ENCODE data around the gene PGAM2. TPM values are rescaled to one million over a fixed set of nuclear protein-coding genes. Genes with fewer than 3 reads are reported as not detected.
A peak's percentile ranks its signal among the peaks of the same experiment; 100 is the strongest.

Gene PGAM2
- total RNA-seq, 4 donors from 2014 or later = 0.57 to 1.6 (median 1.3) TPM; not detected in 1

DNA sequence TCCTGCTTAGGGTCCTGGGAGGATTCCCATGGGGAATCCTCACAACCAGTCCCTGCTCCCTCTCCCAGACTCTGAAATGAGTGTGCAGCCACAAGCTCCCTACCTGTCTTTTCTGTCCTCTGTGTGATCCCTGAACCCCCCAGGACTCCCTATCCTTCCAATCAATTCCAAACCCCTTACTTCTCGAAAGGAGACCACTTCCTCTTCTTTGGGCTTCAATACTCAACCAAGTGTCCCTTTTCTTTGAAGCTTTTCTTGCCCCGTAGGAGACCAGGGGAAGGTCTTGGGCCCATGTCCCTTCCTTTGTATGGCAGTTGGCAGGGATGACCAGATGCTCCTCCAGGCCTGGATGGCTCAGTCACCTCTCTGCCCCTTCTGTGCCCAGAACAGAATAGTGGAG, 40.5 kb upstream of the PGAM2 start:
- Histone ChIP-seq H3K27ac (peak overlapping the region; percentile 74 to 92 (median 88)), H3K4me3 (peak overlapping the region in 3 of 4 donors; percentile 1 to 67 (median 63)), H3K9me3 (no peaks in the 10 kb centered on the region), H3K27me3 (peaks cover 0 to 28% (median 0%) of the 10 kb centered on the region in 4 donors), H3K36me3 (peaks cover 0 to 42% (median 0%) of the 10 kb centered on the region in 3 donors), H3K4me1 (peaks cover 11 to 91% (median 58%) of the 10 kb centered on the region in 3 donors)
- WGBS, 2 donors = 50 to 73% methylated on average over 2 of the region's 2 CpGs
- intact Hi-C loops (cut with DNase I) = no loop called here
- no peak for DNase-seq
- no peak for TF ChIP-seq POLR2A (IDR thresholded peaks at IDR 0.05)

DNA sequence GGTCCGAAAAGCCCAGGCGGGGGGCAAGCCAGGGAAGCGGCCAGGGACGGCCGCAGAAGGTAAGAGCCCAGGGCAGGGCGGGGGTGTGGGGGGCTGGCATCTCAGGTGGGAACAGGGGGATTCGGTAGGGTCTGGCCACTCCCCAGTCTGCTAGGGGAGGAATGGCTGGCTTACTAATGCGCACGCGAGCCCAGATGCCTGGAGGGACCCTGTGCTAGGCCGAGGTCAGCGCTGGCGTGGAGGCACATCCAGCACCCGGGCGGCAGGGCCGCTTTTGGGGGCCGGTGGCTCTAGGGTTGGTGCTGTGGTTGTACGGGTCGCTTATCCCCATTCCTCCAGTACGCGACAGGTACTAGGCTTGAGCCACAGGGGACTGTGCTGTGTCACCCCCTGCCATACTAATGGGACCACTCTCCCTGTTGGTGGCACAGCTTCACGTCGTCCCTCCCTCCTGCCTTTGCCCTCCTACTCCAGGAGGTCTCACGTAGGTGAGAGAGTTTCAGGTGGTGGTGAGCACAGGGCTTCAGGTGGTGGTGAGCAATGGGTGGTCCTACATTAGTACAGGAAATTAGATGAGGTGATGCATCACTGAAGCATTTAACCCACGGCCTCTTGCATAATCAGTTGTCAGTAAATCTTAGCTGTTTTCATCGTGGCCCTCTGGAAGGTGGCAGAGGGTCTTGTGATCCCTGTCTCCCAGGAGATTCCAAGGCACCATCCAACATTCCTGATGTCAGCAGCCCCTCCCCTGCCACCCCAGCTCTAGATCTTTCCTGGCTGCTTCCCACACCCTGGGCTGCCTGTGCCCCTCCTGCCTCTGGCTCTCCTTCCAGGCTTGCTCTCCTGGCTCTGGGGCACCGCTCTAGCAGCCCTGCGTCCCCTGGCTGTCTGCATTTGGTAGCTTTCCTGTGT, 39.7 kb upstream of the PGAM2 start:
- WGBS, 2 donors = 28 to 37% methylated on average over 4 to 6 of the region's 28 CpGs
- Histone ChIP-seq H3K36me3 (peaks cover 0 to 35% (median 0%) of the 10 kb centered on the region in 3 donors), H3K27me3 (peaks cover 0 to 28% (median 0%) of the 10 kb centered on the region in 4 donors), H3K9me3 (no peaks in the 10 kb centered on the region), H3K4me3 (peak overlapping the region; percentile 28 to 67 (median 54)), H3K4me1 (peaks cover 11 to 91% (median 63%) of the 10 kb centered on the region in 3 donors), H3K27ac (peak overlapping the region; percentile 74 to 92 (median 88))
- intact Hi-C loops (cut with DNase I) = no loop called here
- no peak for TF ChIP-seq POLR2A (IDR thresholded peaks at IDR 0.05)
- TF ChIP-seq, protein P1, sequence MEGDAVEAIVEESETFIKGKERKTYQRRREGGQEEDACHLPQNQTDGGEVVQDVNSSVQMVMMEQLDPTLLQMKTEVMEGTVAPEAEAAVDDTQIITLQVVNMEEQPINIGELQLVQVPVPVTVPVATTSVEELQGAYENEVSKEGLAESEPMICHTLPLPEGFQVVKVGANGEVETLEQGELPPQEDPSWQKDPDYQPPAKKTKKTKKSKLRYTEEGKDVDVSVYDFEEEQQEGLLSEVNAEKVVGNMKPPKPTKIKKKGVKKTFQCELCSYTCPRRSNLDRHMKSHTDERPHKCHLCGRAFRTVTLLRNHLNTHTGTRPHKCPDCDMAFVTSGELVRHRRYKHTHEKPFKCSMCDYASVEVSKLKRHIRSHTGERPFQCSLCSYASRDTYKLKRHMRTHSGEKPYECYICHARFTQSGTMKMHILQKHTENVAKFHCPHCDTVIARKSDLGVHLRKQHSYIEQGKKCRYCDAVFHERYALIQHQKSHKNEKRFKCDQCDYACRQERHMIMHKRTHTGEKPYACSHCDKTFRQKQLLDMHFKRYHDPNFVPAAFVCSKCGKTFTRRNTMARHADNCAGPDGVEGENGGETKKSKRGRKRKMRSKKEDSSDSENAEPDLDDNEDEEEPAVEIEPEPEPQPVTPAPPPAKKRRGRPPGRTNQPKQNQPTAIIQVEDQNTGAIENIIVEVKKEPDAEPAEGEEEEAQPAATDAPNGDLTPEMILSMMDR (IDR thresholded peaks at IDR 0.05) = no peak
- no peak for DNase-seq

DNA sequence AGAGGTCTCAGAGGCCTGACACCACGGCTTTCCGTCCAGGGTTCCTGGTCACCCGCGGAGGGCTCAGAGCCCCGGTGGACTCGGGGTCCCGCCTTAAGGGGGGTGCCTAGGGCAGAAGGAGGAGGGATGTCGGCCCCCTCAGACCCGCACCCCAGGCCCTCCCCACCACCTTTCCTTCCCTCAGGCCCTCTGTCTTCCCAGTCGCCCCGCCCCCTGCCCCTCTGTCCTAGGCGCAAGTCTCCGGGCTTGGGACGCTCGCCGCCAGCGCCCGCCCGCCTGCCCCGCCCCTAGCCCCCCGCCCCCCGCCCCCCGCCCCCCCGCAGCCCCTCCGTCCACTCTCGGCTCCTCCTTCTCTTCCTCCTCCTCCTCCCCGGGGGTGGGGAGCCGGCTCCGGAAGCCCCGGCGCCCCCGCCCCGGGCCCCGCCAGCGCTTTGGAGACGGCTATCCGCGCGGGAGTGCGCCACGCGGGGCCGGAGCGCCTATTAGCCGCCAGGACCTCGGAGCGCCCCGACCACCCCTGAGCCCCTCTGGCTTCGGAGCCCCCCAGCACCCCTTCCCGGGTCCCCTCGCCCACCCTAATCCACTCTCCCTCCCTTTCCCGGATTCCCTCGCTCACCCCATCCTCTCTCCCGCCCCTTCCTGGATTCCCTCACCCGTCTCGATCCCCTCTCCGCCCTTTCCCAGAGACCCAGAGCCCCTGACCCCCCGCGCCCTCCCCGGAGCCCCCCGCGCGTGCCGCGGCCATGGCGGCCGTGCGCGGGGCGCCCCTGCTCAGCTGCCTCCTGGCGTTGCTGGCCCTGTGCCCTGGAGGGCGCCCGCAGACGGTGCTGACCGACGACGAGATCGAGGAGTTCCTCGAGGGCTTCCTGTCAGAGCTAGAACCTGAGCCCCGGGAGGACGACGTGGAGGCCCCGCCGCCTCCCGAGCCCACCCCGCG, 38.8 kb upstream of the PGAM2 start, which contains the start of gene AEBP1:
TSS of gene AEBP1 (plus strand) at position 423 of the 937 bp plus-strand sequence. CDS start at position 744, 321 bp downstream.
- no peaks in the 10 kb centered on the region for H3K9me3 ChIP-seq
- intact Hi-C loops (cut with DNase I) = no loop called here
- H3K27ac ChIP-seq = peak within 1 kb of the TSS; percentile 74 to 92 (median 88)
- H3K36me3 ChIP-seq = peaks cover 0 to 25% (median 0%) of the 10 kb centered on the region in 3 donors
- H3K27me3 ChIP-seq = peaks cover 0 to 28% (median 0%) of the 10 kb centered on the region in 4 donors
- no peak for DNase-seq
- H3K4me3 ChIP-seq = peak within 1 kb of the TSS; percentile 28 to 67 (median 54)
- peaks cover 11 to 86% (median 63%) of the 10 kb centered on the region in 3 donors for H3K4me1 ChIP-seq
- TF ChIP-seq POLR2A (IDR thresholded peaks at IDR 0.05) = peak in 1 of 4 donors; percentile 33
- TF ChIP-seq, protein P1 (IDR thresholded peaks at IDR 0.05) = no peak
- WGBS, 2 donors = 48% methylated on average over 5 of the region's 87 CpGs; no CpG with 5 or more reads in 1 of the 2 donors

DNA sequence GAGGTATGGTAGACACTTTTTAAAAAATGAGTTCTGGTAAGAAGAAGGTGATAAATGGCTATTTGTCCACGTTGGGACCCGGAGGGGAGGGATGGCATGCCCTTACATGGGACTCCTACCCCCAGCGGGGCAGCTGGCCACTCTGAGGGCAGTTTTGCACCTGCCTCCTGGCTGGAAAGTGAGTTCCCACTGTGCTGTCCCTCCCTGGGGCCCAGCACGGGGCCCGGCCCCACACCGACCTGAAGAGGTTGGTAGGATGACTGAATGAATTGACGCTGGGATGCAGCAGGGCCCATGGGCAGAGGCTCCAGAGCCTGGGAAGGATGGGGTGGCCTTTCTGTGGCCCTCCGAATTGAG, 38.2 kb upstream of the PGAM2 start:
- Histone ChIP-seq H3K9me3 (no peaks in the 10 kb centered on the region), H3K4me3 (peak overlapping the region in 3 of 4 donors; percentile 46 to 67 (median 63)), H3K27me3 (peaks cover 0 to 28% (median 0%) of the 10 kb centered on the region in 4 donors), H3K36me3 (peaks cover 0 to 19% (median 0%) of the 10 kb centered on the region in 3 donors), H3K4me1 (peaks cover 11 to 85% (median 63%) of the 10 kb centered on the region in 3 donors), H3K27ac (peak overlapping the region; percentile 74 to 92 (median 88))
- DNase-seq = no peak
- TF ChIP-seq, protein P1 (IDR thresholded peaks at IDR 0.05) = no peak
- TF ChIP-seq POLR2A (IDR thresholded peaks at IDR 0.05) = no peak
- intact Hi-C loops (cut with DNase I) = no loop called here
- WGBS, 2 donors = 76 to 100% methylated on average over 1 to 5 of the region's 8 CpGs
